ENCODE measurements around the gene FOXO3.

- TF ChIP-seq POLR2A (IDR thresholded peaks at IDR 0.05; ENCODE audit: low read length) (peak; percentile 64), GATA1 (IDR thresholded peaks at IDR 0.05; ENCODE audit: low read depth, low read length) (peak; percentile 47)
Observed at GRCh38 chr6:108578595-108579327, 18.0 kb downstream of the FOXO3 start.

All from erythroblast (primary cell).